ENCODE data around the gene SSTR3. TPM values are rescaled to one million over a fixed set of nuclear protein-coding genes. Genes with fewer than 3 reads are reported as not detected.
"Not testable (repeated sequence)": the region's sequence is repeated elsewhere in the genome, so short reads cannot be mapped to it uniquely, and the experiment has no call there.

The SSTR3 gene
- polyA plus RNA-seq, 6 donors from 2014 or later, result 0.08 to 0.63 (median 0.45) TPM; not detected in 1

GRCh38 chr22:37170689-37171405 is 41.4 kb downstream of the SSTR3 start:
- not testable (repeated sequence) for DNase-seq; H3K4me3 Mint-ChIP-seq; ATAC-seq (ENCODE audit: low read depth in 2 of 2); H3K36me3 Mint-ChIP-seq; H3K9me3 Mint-ChIP-seq; H3K27ac Mint-ChIP-seq
- H3K4me1 Mint-ChIP-seq, result peaks cover 6 to 18% (median 11%) of the 10 kb centered on the region in 3 donors
- H3K27me3 Mint-ChIP-seq, result peaks cover 21 to 46% (median 42%) of the 10 kb centered on the region in 3 donors

DNA sequence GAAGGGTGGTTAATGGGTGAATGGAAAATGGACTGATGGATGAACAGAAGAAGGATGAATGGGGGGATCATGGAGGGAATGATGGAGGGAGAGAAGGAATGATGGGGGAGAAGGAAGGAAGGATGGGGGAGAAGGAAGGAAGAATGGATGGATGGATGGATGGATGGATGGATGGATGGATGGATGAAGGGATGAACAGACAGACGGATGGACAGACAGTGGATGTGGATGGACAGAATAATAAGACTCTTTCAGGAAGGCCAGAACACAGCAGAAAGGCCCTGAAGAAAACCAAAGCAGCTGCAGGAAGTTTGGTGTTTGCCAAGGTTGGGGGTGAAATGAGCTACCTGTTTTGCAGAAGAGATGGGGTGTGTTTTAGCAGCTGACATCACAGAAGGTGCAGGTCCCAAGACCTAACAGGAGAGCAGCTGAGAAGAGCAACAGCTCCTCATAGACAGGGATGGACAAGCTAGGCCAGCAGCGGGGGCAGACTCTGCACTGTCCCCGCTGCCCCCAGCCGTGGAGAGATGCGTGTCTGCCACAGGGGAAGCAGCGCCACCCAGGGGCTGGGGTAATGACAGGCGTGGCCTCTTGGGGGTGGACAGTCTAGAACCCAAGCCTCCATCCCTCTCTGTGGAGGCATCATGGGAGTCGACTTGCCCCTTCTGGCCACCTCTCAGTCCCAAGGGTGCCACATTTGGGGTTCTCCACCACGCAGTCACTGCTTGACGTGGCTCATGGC is 42.2 kb downstream of the SSTR3 start:
- Mint-ChIP-seq H3K9me3 (peaks cover 0 to 2% (median 0%) of the 10 kb centered on the region in 7 donors), H3K4me3 (no peak overlapping the region), H3K36me3 (no peaks in the 10 kb centered on the region), H3K27me3 (peaks cover 21 to 38% (median 36%) of the 10 kb centered on the region in 3 donors), H3K27ac (peak overlapping the region in 1 of 6 donors; percentile 15), H3K4me1 (peaks cover 6 to 14% (median 11%) of the 10 kb centered on the region in 3 donors)
- no peak for DNase-seq
- ATAC-seq (ENCODE audit: low read depth in 2 of 2), result no peak

DNA sequence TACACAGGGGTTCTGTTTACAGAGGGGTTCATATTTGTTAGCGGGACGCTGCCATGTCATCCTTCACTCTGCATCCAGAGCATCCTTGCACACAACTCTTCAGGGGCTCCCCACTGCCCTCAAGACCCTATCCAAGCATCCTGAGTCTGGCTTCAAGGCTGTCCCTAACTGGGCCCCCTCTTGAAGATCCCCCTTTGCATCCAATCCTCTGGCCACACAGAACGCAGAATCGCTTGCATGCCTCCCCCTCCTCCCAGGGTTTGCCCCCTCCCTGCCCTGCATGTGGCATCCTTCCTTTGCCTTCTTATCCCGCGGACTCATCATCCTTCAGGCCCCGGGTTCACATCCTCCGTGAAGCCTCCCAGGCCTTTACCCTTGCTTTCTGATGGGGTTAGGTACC is 42.9 kb downstream of the SSTR3 start:
- Mint-ChIP-seq H3K27ac (no peak overlapping the region), H3K4me3 (no peak overlapping the region), H3K9me3 (peaks cover 0 to 2% (median 0%) of the 10 kb centered on the region in 7 donors), H3K36me3 (no peaks in the 10 kb centered on the region), H3K4me1 (peaks cover 6 to 16% (median 11%) of the 10 kb centered on the region in 3 donors), H3K27me3 (peaks cover 18 to 31% (median 30%) of the 10 kb centered on the region in 3 donors)
- no peak for ATAC-seq (ENCODE audit: low read depth in 2 of 2)
- no peak for DNase-seq

DNA sequence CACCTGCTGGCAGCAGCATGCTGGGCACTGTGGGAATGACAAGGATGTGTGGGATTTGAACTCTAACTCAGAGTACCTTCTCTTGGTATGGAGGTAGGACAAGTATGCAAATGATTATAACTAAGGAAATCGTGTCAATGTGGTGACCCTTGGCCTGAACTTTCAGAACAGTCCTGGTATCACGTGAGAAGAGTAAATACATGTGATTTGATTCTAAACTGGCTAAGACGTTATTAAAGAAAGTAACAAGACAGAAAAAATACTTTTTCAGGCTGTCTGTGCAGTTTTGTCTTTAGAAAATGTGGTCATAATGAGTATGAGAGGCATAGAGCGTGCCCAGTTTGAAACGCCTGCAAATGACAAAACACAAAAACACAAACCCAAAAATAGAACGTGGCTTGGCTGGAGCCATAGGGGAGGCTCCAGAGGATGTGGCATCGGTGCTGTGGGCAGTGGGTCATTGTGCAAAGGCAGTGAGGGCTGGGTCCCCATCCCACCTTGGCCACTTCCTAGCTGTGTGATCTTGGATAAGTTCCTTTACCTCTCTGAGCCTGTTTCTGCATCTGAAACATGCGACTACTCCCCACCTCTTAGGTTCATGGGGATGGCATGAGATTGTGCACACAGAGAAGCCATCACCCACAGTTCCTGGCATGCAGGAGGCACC is 44.2 kb downstream of the SSTR3 start:
- peaks cover 6 to 17% (median 15%) of the 10 kb centered on the region in 3 donors for H3K4me1 Mint-ChIP-seq
- H3K27ac Mint-ChIP-seq, result no peak overlapping the region
- ATAC-seq (ENCODE audit: low read depth in 2 of 2), result no peak
- peaks cover 18 to 28% (median 25%) of the 10 kb centered on the region in 3 donors for H3K27me3 Mint-ChIP-seq
- DNase-seq, result no peak
- H3K36me3 Mint-ChIP-seq, result no peaks in the 10 kb centered on the region
- no peaks in the 10 kb centered on the region for H3K9me3 Mint-ChIP-seq
- no peak overlapping the region for H3K4me3 Mint-ChIP-seq

DNA sequence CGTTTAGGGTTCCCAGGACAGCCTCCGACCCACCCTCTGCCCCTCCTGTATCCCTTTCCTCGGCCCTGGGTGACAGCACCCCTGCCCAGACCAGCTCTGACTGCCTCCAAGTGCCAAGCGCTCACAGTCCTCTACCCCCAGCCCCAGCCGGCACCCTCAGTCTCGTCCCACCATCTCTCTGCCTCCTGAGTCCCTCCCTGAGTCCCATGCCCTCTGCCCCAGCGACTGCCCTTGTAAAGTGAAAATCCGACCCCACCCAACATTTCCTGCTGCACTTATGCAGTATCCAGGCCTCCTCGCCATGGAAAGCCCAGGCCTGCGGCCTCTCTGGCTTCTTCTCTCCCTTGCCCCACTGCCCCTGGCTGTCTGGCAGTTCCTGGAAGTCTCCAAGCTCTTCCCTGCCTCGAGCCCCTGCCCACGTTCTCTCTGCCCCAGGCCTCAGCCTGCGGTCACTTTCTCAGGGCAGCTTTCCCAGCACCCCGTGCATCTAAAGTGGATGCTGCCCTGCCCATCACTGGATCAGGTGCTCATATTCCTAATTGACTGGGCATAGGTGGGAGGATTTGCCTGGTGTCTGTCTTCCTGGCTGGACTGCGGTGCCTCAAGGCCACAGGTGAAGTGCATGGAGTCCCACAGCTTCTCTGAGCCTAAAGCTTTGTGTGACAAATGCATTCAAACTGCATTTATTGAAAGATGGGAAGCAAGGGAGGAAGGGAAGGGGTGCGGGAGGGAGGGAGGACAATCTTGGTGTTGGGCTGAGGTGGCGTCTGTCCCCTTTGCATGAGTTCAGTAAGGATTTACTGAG is 44.9 kb downstream of the SSTR3 start:
- Mint-ChIP-seq H3K9me3 (no peaks in the 10 kb centered on the region), H3K27ac (peak overlapping the region in 2 of 6 donors; percentile 37 to 57), H3K27me3 (peaks cover 18 to 28% (median 26%) of the 10 kb centered on the region in 3 donors), H3K4me1 (peaks cover 12 to 25% (median 20%) of the 10 kb centered on the region in 3 donors), H3K36me3 (no peaks in the 10 kb centered on the region), H3K4me3 (no peak overlapping the region)
- no peak for ATAC-seq (ENCODE audit: low read depth in 2 of 2)
- DNase-seq, result no peak

GRCh38 chr22:37166675-37167066 is 45.6 kb downstream of the SSTR3 start:
- Mint-ChIP-seq H3K9me3 (no peaks in the 10 kb centered on the region), H3K4me1 (peaks cover 13 to 30% (median 20%) of the 10 kb centered on the region in 3 donors), H3K36me3 (no peaks in the 10 kb centered on the region), H3K27ac (no peak overlapping the region), H3K27me3 (peaks cover 17 to 28% (median 26%) of the 10 kb centered on the region in 3 donors), H3K4me3 (peak overlapping the region in 3 of 8 donors; percentile 2 to 78 (median 61))
- ATAC-seq (ENCODE audit: low read depth in 2 of 2) (peak; percentile 58 to 84), DNase-seq (peak; percentile 65)

DNA sequence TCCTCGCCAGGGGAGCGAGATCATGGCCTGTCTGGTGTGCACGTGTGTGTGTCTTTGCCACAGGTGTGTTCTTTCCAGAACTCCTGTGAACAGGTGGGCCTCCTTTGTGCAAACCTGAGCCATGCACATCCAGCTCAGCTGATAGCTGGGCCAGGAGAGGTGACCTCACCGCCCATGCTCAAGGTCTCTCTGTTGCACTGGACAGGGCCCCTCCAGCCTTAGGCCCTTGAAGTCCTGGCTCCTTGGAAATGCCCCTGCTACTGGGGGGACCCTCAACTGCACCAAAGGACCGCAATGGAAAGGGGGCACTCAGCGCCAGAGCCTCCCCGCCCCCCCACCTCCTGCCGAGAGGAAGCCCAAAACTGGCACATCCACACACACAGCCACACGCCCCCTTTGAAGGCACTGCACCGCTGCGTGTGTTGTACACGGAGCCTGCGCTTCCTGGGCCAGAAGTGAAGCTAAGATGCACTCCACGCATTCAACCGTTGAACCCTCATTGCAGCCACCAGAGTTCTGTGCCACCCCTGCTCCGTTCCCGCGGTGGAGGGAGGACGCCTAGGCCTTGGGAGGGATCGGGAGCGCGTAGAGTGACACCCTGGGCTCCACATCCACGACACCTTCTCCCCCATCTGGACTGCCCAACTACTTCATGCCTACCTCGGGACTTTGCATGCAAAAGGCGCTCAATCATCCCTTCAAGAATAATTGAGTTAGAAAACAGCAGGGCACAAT is 46.2 kb downstream of the SSTR3 start:
- Mint-ChIP-seq H3K36me3 (no peaks in the 10 kb centered on the region), H3K9me3 (peaks cover 0 to under 1% (median 0%) of the 10 kb centered on the region in 7 donors), H3K4me1 (peaks cover 13 to 30% (median 20%) of the 10 kb centered on the region in 3 donors), H3K4me3 (peak overlapping the region in 2 of 8 donors; percentile 2 to 78), H3K27ac (no peak overlapping the region), H3K27me3 (peaks cover 11 to 26% (median 24%) of the 10 kb centered on the region in 3 donors)
- ATAC-seq (ENCODE audit: low read depth in 2 of 2) (no peak), DNase-seq (no peak)

- Mint-ChIP-seq H3K4me1 (peaks cover 13 to 30% (median 20%) of the 10 kb centered on the region in 3 donors), H3K27ac (no peak overlapping the region), H3K9me3 (peaks cover 0 to 2% (median 0%) of the 10 kb centered on the region in 7 donors), H3K27me3 (peaks cover 9 to 26% (median 18%) of the 10 kb centered on the region in 3 donors), H3K4me3 (no peak overlapping the region), H3K36me3 (no peaks in the 10 kb centered on the region)
- ATAC-seq (ENCODE audit: low read depth in 2 of 2), result no peak
- DNase-seq, result no peak
Measured at GRCh38 chr22:37165066-37165465, 47.2 kb downstream of the SSTR3 start.

GRCh38 chr22:37164505-37164887 is 47.8 kb downstream of the SSTR3 start:
- H3K27ac Mint-ChIP-seq, result no peak overlapping the region
- no peak overlapping the region for H3K4me3 Mint-ChIP-seq
- ATAC-seq (ENCODE audit: low read depth in 2 of 2) (no peak), DNase-seq (no peak)
- H3K36me3 Mint-ChIP-seq, result no peaks in the 10 kb centered on the region
- H3K4me1 Mint-ChIP-seq, result peaks cover 13 to 30% (median 20%) of the 10 kb centered on the region in 3 donors
- peaks cover 4 to 26% (median 13%) of the 10 kb centered on the region in 3 donors for H3K27me3 Mint-ChIP-seq
- peaks cover 0 to 2% (median 0%) of the 10 kb centered on the region in 7 donors for H3K9me3 Mint-ChIP-seq

GRCh38 chr22:37163575-37164504 is 48.4 kb downstream of the SSTR3 start:
- H3K9me3 Mint-ChIP-seq, result peaks cover 0 to 2% (median 0%) of the 10 kb centered on the region in 7 donors
- ATAC-seq (ENCODE audit: low read depth in 2 of 2) (no peak), DNase-seq (no peak)
- peaks cover 4 to 23% (median 11%) of the 10 kb centered on the region in 3 donors for H3K27me3 Mint-ChIP-seq
- no peak overlapping the region for H3K4me3 Mint-ChIP-seq
- no peaks in the 10 kb centered on the region for H3K36me3 Mint-ChIP-seq
- H3K4me1 Mint-ChIP-seq, result peaks cover 13 to 30% (median 20%) of the 10 kb centered on the region in 3 donors
- H3K27ac Mint-ChIP-seq, result no peak overlapping the region

DNA sequence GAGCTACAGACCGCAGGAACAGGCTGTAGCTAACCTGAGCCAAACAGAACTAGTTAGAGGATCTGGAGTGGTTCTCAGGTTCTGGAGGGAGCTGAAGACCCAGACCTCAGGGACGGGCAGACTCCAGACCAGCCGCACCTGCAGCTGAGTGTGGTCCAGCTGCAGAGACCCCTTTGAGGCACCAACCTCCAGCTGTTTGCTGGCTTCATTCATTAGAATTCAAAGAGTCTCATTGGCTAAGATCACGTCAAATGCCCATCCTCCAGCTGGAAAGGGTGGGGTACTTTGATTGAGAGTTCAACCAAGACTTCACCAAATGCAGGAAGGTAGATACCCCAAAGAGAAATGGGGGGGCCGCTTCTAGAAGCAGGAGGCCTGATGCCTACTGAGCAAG is 49.2 kb downstream of the SSTR3 start:
- Mint-ChIP-seq H3K27me3 (peaks cover 4 to 20% (median 10%) of the 10 kb centered on the region in 3 donors), H3K4me3 (peak overlapping the region in 2 of 8 donors; percentile 24 to 48), H3K36me3 (no peaks in the 10 kb centered on the region), H3K27ac (peak overlapping the region in 1 of 6 donors; percentile 67), H3K4me1 (peaks cover 13 to 30% (median 20%) of the 10 kb centered on the region in 3 donors), H3K9me3 (peaks cover 0 to 2% (median 0%) of the 10 kb centered on the region in 7 donors)
- DNase-seq, result no peak
- no peak for ATAC-seq (ENCODE audit: low read depth in 2 of 2)
